Hindlimb muscle (tissue), 1 donor: ENCODE results near the gene CEP350. TPM values are rescaled to one million over a fixed set of nuclear protein-coding genes. Genes with fewer than 3 reads are reported as not detected.
"Not testable (repeated sequence)": the region's sequence is repeated elsewhere in the genome, so short reads cannot be mapped to it uniquely, and the experiment has no call there.

Experiments used
- DNase-seq: peaks from one replicate; pipeline ENCODE4 v3.0.0-alpha.2; 2013
- polyA plus RNA-seq: library from polyadenylated mRNA; unstranded; fragments of 120-200 nt; gene quantifications from one replicate; pipeline ENCODE4 v1.2.1, GENCODE V29; 2013; ENCODE audit not compliant: insufficient read length

CEP350 gene
- polyA plus RNA-seq, 1 donor = 35.3 TPM

DNA sequence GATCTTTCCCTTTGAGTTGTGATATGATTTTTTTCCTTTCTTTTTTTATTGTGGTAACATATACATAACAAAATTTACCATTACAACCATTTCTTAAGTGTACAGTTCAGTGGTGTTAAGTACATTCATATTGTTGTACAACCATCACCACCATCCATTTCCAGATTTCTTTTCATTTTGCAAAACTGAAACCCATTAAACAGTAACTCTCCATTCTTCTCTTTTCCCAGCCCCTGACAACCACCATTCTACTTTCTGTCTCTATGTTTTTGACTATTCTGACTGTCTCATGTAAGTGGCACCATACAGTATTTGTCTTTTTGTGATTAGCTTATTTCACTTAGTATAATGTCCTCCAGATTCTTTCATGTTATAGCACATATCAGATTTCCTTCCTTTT lies 30.3 kb downstream of the CEP350 start:
- no peak for DNase-seq

DNA sequence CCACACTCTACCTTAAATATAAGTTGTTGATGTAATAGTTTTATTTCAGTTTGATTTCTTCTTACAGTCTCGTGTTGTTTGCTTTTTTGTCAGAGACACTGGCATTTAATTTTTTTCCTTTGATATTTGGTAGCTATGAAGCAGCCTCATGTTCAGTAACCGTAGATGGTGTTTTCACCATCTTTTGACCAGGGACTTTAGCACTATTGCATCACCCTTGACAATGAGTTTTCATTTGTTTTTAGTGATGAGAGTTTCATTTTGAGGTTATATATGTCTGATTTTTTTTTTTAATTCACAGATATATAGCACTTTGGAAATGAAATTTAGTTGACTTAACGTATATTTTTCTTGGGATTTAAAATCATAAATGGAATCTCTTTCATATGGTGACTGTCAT lies 36.2 kb downstream of the CEP350 start:
- DNase-seq = no peak

DNA sequence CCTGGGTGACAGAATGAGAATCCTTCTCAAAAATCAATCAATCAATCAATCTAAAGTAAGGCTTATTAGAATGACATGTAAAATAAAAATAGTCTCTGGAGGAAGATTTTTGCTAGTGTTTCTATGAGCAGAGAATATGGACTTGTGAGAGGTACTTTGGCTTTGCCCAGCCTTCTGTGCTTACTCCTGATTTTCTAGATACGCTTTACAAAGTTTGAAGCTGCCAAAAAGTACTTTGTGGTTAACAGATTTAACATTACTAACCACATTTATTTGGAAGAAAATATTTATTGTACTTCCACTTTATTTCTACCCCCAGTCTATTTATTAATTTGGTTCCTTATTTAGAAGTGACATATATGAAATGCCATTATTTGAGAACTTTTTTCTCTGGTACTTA lies 41.0 kb downstream of the CEP350 start:
- DNase-seq = no peak

DNA sequence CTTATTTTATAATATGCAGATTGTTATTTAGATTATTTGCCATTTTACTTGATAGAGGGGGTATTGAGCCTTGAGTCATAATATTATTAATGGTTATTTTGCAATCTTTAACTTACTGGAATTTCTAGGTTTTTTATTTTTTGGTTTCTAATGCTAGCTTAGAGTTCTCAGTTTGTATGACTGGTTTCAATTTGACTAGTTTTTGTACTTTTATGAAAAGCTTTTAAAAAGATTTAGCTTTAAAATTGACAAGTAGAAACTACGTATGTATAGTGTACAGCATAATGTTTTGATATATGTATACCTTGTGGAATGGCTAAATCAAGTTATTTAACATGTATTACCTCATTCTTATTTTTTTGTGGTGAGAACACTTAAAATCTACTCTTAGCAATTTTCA lies 41.5 kb downstream of the CEP350 start:
- DNase-seq = no peak

DNA sequence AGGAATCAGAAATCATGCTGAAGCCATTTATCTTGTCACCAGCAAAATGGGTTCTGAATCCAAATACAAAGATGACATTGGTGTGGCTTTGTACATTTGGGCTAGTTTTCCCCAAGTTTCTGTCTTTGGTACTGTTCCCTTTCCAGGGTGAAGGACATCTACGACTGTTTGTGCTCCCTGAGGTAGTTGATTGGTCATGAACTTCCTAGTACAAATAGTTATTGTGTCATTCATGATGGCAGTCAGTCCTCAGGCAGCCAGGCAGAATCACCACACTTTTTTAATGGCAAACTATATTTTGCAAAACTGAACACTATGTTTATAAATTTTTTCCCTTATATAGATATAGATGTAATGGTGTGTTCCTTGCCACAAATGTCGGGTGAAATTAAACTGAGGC lies 46.0 kb downstream of the CEP350 start:
- DNase-seq = no peak

DNA sequence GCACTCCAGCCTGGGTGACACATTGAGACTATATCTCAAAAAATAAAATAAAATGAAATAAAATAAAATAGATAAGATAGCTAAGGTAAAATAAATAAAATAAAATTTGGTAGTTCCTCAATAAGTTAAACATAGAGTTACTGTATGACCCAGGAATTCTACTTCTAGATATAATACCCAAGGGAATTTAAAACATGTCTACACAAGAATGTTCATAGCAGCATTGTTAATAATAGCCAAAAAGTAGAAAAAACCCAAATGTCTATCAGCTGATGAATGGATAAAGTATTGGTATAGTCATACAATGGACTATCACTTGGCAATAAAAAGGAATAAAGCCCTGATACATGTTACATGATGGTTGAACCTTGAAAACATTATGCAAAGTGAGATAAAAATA lies 47.8 kb downstream of the CEP350 start:
- DNase-seq = no peak

DNA sequence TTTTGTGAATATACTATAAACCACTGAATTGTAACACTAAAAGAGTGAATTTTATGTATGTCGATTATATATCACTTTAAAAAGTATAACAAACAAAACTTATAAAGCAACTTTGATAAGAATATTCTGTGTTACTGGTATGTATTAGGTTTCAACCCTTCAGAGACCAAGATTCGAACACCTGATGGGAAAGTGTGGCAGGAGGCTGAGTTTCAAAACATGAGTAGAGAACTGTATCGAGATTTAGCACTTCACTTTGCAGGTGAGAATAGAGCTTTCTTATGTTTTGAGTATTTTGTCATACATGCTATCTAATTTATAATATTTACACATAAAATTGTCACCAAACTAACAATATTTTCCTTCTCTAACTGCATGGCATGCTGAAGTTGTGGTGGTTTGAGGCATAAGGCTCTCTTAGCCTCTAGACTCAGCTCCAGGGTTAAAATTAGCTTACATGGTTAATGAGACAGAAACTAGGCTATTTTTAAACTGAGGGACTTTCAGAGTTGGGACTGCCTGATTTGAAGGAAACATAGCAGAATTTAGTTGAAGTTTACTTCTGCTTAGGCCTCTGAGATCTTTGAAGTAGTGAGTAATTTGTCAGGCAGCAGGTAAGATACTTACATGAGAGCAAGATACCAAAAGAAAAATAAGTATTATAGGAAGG lies 48.6 kb downstream of the CEP350 start:
- DNase-seq = no peak

DNA sequence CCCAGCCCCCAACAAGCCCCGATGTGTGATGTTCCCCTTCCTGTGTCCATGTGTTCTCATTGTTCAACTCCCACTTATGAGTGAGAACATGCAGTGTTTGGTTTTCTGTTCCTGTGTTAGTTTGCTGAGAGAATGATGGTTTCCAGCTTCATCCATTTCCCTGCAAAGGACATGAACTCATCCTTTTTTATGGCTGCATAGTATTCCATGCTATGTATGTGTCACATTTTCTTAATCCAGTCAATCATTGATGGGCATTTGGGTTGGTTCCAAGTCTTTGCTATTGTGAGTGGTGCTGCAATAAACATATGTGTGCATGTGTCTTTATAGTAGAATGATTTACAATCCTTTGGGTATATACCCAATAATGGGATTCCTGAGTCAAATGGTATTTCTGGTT lies 52.2 kb downstream of the CEP350 start:
- DNase-seq = not testable (repeated sequence)

DNA sequence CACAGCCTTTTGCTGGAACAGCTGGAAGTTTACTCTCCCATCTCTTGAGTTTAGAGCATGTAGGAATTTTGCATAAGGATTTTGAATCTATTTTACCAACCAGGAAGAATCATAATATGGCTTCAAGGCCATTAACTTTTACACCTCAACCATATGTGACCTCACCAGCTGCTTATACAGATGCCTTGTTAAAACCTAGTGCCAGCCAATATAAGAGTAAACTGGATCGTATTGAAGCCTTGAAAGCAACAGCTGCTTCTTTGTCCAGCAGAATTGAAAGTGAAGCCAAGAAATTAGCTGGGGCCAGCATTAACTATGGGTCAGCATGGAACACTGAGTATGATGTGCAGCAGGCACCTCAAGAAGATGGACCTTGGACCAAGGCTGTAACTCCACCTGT lies 65.4 kb downstream of the CEP350 start:
- no peak for DNase-seq

DNA sequence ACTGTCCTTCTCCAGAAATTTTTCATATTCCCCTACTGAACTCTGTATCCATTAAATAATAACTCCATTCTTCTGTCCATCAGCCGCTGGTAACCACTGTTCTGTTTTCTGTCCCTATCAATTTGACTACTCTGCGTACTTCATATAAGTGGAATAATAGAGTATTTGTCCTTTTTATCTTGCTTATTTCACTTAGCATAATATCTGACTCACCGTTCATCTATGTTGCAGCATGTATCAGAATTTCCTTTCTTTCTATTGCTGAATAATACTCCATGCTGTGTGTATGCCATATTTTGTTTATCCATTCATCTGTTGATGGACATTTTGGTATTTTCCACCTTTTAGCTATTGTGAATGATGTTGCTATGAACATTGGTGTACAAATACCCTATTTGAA lies 71.9 kb downstream of the CEP350 start:
- no peak for DNase-seq

DNA sequence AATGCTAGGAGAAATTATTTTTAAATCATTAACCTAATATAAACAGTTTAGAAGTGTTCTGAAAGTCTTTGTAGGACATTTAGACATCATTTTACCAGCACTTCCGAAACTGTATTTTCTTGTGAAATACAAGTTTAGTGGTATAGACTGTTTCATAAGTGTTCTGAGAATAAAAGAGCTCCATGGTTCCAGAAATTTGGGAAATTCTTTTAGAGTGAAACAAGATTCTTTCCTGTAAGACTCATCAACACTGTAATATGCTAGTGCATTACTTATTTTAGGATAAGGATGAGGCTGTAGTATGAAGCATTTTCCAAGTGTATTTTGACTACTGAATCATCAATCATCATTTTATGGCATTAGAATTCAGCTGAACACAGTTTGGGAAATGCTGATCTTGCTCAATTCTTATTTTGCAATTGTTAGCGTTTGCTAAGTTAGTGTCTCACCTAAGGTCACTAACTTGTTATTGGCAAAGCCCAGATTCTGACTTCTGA lies 73.4 kb downstream of the CEP350 start:
- no peak for DNase-seq

DNA sequence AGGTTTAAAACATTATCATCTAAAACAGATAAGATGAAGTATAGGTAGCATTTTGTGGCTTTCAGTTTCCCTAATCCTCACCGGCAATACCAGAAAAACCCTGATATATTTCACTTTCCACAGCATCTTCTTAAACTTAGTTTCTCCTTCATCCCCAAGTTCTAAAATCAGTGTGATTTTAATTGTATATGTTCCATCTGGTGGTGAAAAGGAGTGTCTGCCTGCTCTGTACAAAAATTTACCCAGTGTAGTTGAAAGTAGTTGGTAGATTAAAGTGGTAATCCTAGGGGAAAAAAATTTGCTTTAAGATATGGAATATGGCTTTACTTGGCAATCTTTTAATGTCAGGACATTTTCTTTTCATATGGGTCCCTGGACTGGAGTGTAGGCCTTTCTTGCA lies 74.3 kb downstream of the CEP350 start:
- no peak for DNase-seq

DNA sequence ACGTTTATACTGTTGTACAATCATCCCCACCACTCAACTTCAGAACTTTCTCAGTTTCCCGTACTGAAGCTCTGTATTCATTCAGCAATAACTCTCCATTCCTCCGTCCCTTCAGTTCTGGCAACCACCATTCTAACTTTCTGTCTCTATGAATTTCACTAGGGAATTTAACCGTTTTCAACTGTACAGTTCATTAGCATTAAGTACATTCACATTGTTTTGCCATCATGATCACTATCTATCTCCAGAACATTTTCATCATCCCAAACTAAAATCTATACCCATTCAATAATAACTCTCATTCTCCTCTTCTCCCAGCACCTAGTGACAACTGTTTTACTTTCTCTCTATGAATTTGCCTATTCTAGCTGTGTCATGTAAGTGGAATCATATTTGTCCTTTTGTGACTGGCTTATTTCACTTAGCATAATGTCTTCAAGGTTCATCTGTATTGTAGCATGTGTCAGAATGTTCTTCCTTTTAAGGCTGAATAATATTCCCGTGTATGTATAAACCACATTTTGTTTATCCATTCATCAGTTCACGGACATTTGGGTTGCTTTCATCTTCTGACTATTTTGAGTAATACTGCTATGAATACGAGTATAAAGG lies 75.0 kb downstream of the CEP350 start:
- no peak for DNase-seq

DNA sequence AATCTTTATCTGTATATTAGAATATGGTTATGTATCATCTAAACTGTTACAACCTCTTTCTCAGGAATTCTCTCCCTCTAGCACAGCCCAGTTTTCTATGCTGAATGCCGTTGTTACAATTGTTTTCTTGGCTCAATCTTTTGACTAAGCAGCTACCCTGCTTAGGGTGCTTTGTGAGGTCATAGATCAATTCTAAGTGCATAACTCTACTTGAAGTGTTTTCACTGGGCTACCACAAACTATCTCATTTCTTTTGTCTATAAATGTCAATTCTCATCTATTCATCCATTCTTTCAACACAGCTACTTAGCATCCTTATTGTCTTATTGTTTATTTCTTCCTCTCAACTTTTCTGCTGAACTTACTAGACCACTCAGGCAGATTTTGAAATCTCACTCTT lies 77.1 kb downstream of the CEP350 start:
- no peak for DNase-seq

DNA sequence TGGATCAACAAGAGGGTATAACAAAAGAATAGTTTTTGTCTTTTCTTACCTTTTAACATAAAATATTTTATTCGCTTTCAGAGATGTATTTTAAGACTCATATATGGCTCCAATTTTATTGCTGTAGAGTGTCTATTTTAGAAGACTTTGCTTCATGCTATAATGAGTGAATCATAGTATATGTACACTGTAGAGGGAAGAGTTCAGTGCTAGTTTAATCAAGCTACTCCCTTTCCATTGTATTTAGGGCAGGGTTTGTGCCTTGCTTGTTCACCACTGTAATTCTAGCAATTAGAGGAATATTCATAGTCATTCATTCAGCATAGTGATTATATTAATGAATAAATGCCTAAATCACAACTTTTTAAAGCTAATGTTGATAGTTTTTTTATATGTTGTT lies 78.8 kb downstream of the CEP350 start:
- no peak for DNase-seq

DNA sequence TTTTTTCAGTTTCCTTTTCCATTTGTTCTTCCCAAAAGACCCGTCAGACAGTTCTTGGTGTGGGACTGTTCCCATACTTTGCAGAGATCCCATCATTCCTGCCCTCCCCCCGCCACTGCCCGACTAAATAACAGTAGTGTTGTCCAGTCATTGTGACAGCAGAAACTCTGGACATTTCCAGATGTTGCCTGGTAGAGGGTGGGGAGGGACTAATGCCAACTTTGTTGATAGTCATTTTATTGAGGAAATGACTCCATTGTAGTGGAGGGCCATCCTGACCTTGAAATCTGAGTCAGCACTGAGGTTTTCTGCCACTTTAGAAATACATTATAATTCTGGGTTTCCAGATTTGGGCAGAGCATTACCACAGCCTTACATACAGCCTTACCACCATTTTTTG lies 85.4 kb downstream of the CEP350 start:
- no peak for DNase-seq

DNA sequence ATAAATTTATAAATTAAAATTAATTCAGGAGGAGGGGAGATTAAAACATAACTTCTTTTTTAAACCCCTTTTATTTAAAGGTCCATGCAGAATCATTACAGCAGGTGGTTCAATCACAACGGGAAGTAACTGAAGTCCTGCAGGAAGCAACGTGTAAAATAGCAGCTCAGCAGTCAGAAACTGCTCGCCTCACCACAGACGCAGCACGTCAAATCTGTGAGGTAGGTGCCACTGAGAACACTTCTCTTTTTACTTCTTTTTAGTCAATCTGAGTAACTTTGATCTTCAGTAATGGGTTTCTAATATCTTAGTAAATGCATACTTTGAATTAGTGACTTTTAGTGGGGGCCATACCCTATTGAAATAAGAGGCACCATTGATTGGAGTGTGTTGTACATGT lies 87.0 kb downstream of the CEP350 start:
- no peak for DNase-seq

DNA sequence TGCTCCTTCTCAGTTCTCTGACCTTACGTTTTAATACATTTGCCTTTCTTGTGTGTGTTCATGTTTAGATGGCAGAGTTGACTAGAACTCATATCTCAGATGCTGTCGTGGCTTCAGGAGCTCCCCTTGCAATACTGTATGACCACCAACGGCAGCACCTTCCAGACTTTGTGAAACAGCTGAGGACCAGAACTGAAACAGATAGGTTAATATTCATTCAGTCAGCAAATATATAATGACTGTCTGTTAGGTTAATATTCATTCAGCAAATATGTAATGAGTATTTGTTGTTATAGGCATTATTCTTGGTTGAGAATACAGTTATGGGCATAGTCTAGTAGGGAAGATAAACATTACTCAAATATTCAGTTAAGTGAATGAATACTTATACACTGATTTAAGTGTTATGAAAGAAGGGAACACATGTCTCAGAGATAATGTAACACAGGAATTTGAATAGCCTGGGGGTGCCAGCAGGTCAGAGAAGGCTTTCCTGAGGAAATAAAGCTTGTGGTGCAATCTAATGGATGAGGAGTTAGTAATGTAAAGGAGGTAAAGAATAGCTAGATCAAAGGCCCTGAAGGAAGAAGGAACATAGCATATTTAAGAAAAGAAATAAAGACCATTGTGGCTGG lies 88.5 kb downstream of the CEP350 start:
- DNase-seq = no peak

DNA sequence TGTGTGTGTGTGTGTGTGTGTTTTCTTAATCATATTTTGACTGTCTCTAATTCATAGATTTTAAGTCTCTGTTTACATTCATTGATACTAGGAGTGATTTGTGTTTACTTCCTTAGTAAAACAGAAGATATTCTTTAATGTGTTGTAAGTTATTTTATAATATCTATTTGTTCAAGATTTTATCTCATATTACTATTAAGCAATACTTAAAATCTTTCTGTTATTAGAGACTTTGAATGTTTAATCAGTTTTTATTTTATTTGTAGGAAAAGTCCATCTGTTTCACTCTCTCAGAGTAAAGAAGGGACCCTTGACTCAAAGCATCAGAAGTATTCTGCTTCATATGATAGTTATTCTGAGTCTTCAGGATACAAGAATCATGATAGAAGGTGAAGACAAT lies 89.2 kb downstream of the CEP350 start:
- no peak for DNase-seq

DNA sequence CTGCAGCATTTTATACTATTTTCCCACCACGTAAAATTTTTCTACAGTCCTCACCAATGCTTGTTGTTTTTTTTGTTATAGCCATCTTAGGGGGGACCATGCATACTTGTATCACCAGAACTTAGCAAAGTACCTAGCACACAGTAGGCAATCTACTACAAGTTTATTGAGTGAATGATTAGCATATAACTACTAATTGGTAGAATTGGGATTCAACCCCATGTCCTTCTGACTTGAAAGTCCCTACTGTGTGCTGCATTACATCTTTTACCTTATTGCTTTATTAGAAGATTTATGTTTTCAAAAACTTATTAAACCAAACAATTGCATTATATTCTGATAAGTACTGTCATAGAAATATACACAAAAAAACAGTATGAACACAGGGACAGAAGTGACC lies 92.1 kb downstream of the CEP350 start:
- DNase-seq = no peak

DNA sequence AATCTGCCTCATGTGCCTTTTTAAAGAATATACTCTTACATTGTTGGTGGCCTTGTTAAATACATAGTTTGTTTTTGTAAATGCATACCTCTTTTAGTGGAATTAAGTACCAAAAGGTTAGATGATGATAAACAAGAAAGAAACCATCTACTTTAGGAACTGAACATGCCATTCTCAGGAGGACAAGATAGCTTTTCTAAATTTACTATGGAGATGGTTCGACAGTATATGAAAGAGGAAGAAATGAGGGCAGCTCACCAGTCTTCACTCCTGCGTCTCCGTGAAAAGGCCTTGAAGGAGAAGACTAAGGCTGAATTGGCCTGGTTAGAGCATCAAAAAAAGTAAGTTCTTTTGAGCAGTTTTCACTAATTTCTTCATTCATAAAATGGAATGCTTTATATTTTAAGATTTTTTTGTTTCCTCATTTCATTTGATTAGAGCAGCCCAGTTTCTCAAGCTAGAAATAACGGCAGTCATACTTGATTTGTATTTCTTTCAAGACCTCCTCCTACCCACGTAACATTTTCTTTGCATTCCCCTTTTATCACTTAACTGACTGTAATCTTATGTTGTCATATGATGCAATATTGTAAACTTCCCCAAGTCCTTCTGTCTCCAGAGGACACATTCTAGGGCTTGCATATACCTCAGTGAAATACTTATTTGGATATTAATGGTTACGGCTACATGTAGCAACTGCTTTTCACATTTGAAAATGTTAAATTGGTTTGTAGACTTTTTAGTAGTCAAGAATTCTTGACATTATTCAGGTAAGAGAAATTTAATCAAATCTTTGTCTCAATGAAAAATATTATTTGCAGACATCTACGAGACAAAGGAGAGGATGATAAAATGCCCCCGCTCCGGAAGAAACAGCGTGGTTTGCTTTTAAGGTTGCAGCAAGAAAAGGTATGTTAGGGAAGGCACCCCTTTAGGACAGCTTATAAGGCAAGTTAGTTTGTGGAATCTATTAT lies 99.3 kb downstream of the CEP350 start:
- no peak for DNase-seq

DNA sequence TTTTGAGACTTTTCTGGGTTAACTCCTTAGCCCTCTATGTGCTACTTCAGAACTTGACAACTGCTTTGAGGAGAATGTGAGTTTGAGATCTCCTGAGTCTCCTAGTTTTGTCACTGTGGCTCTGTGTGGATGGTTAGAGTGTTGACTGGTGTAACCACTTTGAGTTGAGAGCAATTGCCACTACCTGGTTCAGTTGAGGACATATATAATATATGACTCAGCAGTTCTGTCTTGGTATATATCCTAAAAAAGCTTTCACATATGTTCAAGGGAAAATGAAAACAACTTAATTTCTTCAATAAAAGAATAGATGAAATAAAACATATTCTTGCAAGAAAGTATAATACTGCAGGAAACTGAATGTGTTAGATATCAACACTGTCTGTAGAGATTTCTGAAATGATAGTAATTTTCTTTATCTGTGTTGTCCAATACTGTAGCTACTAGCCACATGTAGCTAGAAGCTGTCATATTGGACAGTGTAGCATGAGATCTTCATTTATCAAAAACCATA lies 103.3 kb downstream of the CEP350 start:
- DNase-seq = no peak

DNA sequence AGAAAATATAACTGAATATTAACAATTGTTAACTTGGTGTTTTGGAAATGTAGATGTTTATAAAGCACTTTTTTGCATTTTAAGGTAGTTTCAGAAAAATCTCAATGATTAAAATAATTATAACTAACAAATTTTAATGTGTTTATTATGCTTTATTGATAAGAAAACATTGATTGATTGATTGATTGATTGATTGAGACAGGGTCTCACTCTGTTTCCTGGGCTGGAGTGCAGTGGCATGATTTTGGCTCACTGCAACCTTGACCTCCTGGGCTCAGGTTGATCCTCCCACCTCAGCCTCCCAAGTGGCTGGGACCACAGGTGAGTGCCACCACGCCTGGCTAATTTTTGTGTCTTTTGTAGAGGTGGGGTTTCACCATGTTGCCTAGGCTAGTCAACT lies 106.4 kb downstream of the CEP350 start:
- DNase-seq = no peak
